NCI-H2171 treated with DMSO at 0.1 percent for 48 hours (cell line): ENCODE measurements around the gene ZFP1.

Experiments
- DNase-seq: peaks from one replicate; lab custom pipeline; 2025; lab: John Stamatoyannopoulos, UW

ZFP1 gene

DNA sequence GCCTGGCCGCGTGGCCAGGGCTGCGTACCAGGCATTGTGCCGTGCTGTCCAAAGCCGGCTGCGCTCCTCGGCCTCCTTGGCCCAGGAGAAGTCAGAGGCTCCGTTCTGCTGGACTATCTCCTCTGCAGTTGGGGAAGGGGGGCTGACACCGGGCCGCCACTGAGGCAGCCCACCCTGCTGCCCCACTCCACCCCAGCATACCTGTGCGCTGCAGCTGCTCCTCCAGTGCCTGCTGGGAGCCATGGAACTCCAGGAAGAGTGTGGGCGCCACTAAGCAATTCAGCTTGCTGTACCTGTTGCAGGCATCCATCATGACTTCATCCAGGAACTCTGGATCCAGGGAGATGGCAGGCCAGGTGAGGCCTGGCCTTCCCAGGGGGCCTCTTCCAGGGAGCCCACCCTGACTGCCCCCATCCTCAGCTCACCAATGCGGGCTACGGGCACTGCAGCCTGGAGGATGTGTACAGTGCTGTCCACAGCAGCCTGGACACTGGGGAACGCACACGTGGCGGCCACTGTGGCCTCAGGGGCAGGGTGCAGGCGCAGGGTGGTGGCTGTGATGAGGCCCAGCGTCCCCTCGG, 34.7 kb upstream of the ZFP1 start:
- DNase-seq = no peak

DNA sequence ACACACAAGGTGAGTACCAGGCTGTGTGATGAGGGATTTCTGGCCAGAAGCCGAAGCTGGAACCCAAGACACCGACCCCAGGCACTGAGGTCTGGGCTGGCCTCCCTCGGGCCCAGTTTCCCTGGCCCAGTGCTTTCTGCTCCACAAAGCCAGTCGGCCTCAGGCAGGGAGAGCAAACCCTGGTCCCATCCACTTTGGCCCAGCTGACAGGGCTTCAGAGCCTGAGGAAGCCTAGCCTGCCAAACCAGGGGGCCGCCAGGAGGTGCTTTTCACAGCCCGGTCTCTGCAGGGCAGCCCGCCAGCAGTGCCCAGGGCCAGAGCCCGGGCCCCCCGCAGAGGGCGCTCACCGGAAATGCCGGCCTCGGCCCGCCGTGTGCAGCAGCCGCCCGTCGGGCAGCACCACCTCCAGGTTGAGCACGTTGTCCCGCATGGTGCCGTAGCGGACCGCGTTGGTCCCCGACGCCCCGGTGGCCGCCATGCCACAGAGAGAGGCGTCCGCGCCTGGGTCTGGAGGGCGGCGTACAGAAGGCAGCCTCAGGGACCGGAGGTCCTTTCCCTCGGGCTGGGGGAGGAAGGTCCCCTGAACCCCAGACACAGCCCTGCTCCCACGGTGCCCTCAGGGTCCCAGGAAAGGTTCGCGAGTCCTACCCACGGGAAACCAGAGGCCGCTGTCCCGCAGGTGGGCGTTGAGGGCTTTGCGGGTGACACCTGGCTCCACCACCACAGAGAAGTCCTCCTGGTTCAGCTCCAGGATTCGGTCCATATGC, 34.0 kb upstream of the ZFP1 start:
- no peak for DNase-seq

DNA sequence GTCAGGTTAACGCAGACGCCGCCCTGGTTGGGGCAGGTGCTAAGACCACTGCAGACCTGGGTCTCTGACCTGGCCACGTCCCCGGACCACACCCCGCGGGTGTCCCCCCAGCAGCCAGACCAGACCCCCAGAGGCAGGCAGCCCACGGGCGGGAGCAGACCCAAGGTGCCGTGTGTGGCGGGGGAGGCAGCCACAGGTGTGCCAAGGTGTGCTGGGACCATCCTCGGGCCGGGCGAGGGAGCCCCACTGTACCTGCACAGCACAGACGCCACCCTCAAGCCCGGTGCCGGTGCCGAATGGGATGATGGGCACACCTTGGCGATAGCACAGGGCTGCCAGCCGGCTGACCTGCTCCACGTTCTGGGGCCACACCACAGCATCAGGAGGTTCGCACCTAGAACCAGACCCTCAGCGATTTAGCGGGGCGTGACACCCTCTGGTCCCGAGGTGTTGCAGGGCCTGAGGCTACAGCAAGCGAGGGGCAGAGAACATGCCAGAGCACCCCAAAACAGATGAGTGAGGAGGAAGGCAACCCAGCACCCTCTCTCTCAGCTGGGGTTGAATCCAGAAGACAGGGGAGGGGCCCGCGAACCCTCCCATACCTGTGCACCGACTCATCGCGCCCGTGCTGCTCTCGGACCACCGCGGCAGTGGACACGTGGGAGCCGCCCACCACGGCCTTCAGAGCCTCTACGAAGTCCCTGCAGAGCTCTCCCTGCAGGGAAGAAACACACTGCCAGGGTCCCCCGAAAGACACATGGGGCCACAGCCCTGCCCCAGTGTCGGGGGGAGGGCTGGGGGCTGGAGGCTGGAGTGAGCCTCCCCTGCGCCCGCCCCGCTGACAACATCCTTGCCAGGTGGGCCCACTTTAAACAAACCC, 33.1 kb upstream of the ZFP1 start:
- DNase-seq = no peak

GRCh38 chr16:75116081-75116910, 32.0 kb upstream of the ZFP1 start, which contains the start of gene LDHD:
LDHD (minus strand) TSS chr16:75116780; CDS start chr16:75116720, 60 bp downstream.
- no peak for DNase-seq

DNA sequence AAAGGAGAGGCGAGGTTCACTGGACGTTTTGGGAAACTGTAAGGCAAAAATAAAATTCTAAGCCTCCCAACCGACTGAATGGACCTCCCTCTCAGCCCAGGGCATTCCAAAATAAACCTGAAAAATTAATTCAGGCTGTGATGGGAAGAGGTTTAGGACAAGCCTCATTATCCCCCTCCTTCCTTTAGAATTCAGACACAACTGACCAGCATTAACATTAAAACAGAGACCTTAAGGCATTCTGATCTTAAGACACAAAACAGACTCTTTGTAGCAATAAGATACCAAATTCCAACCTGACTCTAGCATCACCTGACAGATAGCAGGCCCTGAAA, 31.4 kb upstream of the ZFP1 start:
- DNase-seq = no peak

DNA sequence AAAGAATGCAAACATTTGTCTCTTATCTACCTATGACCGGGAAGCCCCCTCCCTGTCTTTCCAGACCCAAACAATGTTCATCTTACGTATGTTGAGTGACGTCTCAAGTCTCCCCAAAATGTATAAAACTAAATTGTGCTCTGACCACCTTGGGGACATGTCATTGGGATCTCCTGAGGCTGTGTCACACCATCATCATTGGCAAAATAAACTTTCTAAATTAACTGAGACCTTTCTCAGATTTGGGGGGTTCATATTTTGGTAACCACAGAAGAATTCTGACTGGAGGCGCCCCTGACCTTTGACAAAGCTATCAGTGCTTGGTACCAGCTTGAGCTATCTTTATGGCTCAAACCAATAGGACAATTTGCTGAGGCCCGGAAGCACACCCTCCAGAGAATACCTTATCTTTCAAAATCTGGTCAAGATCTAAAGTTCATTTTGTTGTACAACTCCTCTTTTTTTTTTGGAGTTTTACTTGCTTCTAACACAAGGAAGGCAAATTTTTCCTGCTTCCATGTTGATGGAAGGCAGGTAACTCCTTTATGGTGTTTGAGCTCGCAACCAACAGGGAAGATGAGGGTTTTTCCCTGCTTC, 29.3 kb upstream of the ZFP1 start:
- no peak for DNase-seq

DNA sequence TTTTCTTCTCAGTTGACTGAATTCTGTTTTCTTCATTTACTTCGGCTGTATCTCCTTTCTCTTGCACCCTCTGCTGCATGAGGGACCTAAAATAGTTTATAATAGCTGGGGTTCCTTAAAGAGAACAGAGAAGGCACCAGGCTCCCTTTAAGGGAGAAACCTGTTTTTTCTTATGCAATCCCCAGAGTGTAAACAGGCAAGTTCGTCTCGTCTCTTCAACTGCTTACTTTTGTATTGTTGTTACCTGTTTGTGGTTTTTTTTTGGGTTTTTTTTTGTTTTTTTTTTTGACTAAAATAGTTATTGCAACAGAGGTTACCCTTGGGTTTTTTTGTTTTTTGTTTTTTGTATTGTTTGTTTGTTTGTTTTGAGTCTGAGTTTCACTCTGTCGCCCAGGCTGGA, 28.1 kb upstream of the ZFP1 start:
- no peak for DNase-seq

GRCh38 chr16:75121949-75122568, 26.3 kb upstream of the ZFP1 start:
- no peak for DNase-seq

- DNase-seq = no peak
Observed at GRCh38 chr16:75122609-75123008, 25.7 kb upstream of the ZFP1 start.

GRCh38 chr16:75127713-75128415, 20.5 kb upstream of the ZFP1 start:
- no peak for DNase-seq

DNA sequence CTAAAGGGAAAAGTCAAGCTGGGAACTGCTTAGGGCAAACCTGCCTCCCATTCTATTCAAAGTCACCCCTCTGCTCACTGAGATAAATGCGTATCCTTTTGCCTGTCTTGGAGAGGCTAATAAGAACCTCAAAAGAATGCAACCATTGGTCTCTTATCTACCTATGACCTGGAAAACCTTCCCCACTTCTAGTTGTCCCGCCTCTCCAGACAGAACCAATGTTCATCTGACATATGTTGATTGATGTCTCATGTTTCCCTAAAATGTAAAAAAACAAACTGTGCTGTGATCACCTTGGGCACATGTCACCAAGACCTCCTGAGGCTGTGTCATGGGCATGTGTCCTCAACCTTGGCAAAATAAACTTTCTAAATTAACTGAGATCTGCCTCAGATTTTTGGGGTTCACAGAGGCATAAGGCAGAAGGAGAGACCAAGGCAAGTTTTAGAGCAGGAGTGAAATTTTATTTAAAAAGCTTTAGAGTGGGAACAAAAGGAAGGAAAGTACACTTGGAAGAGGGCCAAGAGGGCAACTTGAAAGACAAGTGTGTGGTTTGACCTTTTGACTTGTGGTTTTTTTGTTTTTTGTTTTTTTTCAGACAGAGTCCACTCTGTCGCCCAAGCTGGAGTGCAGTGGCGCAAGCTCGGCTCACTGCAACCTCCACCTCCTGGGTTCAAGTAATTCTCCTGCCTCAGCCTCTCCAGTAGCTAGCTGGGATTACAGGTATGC, 18.7 kb upstream of the ZFP1 start:
- DNase-seq = peak; percentile 32

- no peak for DNase-seq
Observed at GRCh38 chr16:75130150-75130771, 18.1 kb upstream of the ZFP1 start.

- DNase-seq = no peak
Observed at GRCh38 chr16:75131081-75131480, 17.2 kb upstream of the ZFP1 start.

GRCh38 chr16:75138233-75138632, 10.1 kb upstream of the ZFP1 start:
- no peak for DNase-seq

GRCh38 chr16:75138636-75139035, 9.7 kb upstream of the ZFP1 start:
- no peak for DNase-seq

- DNase-seq = no peak
Observed at GRCh38 chr16:75139498-75139897, 8.8 kb upstream of the ZFP1 start.

- DNase-seq = no peak
Observed at GRCh38 chr16:75143941-75144340, 4.4 kb upstream of the ZFP1 start.

DNA sequence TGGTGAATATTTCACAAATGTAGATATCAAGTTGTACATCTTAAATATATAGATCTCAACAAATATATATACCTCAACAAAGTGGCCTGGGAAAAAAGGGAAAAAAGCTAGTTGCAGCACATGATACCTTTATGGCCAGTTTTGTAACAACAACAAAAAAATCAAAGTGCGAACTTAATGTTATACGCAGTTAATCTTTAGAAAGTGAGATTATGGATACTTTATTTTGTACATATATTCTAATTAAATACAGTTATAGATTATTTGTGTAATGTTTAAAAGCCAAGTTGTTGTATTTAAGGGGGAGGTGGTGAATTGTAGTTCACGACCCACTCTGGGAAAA, 385 bp upstream of the ZFP1 start:
- DNase-seq = no peak

DNA sequence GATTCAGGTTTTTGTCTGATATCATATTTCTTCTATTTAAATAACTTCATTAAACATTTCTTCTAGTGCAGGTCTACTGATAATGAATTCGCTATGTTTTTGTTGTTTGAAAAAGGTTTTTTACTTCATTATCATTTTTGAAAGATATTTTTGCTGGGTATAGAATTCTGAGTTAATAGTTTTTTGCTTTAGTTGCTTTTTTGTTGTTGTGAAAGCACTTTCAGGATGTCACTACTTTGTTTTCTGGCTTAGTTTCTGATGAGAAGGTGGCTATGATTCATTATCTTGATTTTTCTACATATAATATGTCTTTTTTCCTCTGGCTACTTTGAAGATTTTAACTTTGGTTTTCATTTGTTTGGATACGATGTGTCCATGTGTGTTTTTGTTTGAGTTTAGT, 3.5 kb downstream of the ZFP1 start:
- DNase-seq = no peak

GRCh38 chr16:75152635-75153034, 4.3 kb downstream of the ZFP1 start:
- DNase-seq = no peak
